HG03575 (cell line): ENCODE measurements around the gene SLC36A2.
"Not testable (repeated sequence)": the region's sequence is repeated elsewhere in the genome, so short reads cannot be mapped to it uniquely, and the experiment has no call there.

ENCODE experiments used
- ATAC-seq: cut with Tn5 transposase; IDR thresholded peaks from one replicate; pipeline ENCODE4 v1.9.1; 2021; ENCODE audit not compliant: unreplicated experiment, insufficient number of reproducible peaks, low FRiP score; ENCODE audit errors: extremely low read depth

Gene SLC36A2

GRCh38 chr5:151347369-151347768 is at the start of gene SLC36A2:
Gene SLC36A2 (minus strand): TSS chr5:151347559. CDS start chr5:151347460, 99 bp downstream.
- no peak for ATAC-seq

DNA sequence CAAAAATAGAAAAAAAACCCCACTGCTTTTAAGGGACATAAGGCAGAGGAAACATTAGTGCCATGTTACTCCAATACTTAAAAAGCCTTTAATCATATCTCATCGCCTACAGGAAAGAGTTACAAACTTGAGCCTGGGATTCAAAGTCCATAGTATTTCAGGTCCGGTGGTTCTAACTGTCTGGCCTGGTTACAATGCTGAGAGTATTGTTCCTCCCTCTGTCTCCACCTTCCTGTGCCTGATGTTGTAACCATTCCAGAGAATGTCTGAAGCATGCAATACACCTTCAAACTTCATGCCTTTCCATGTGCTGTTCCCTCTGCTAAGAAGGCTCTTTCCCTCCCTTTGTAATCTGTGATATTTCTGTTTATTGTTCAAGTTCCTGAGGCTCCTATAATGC is 41.6 kb upstream of the SLC36A2 start:
- ATAC-seq = no peak

- ATAC-seq = no peak
Measured at GRCh38 chr5:151384106-151384505, 36.7 kb upstream of the SLC36A2 start.

DNA sequence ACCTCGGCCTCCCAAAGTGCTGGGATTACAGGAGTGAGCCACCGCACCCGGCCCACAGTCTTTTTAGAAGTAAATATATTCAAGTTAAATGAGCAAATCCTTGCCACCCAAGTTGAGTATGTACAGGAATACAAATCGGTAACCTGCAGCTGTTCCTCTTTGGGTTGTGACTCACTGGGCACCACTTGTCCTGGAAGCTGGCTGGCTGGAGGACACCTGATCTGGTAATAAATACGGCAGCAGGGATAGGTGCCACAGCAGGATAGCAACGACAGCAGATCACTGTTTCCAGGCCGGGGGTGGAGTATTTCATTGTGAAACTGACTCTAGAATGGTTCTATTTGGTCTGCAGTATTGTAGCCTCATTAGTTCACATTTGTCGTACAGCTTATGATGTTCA is 35.7 kb upstream of the SLC36A2 start:
- no peak for ATAC-seq

- ATAC-seq = no peak
Measured at GRCh38 chr5:151382576-151382975, 35.2 kb upstream of the SLC36A2 start.

GRCh38 chr5:151381899-151382298 is 34.5 kb upstream of the SLC36A2 start:
- no peak for ATAC-seq

- no peak for ATAC-seq
Measured at GRCh38 chr5:151378616-151379015, 31.3 kb upstream of the SLC36A2 start.

GRCh38 chr5:151374539-151374938 is 27.2 kb upstream of the SLC36A2 start:
- ATAC-seq = no peak

- ATAC-seq = not testable (repeated sequence)
Measured at GRCh38 chr5:151367038-151367437, 19.7 kb upstream of the SLC36A2 start.

- no peak for ATAC-seq
Measured at GRCh38 chr5:151363673-151364072, 16.3 kb upstream of the SLC36A2 start.

DNA sequence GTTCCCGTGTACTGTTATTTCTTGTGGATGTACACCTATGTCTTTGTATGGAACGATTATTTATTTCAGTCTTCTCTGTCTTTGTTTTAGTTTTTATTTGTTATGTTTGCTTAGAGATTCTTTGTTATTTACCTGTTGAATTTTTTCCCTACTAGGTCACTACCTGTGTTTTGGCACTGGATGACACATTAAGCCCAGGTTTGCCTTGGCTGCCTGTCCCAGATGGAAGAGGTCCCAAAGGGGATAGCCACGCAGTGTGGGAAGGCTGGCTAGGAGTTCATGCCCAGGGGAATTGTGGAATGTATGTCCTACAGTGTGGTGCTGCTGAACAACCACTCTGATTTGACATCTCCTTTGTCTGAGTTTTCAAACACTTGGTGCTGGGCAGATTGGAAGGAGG is 15.6 kb upstream of the SLC36A2 start:
- no peak for ATAC-seq

GRCh38 chr5:151359391-151359790 is 12.0 kb upstream of the SLC36A2 start:
- no peak for ATAC-seq

- ATAC-seq = no peak
Measured at GRCh38 chr5:151357792-151358191, 10.4 kb upstream of the SLC36A2 start.

DNA sequence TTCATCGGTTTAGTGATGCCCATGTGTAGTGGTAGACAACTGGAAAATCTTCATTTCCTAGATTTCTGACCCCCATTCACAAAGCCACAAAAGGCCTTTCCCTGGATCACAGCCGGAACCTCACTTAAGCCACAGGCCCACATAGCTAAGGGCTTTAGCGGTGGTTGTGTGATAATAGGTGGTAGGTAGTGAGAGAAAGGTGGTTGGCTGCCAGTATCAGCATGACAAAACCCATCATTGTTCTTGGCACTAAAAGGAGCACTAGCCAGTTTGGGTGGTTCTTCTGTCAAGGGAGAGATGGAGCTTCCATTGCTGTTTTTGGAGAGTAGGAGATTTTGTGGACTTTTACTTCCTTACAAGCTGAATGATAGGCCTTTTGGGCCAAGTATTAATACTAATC is 9.7 kb upstream of the SLC36A2 start:
- ATAC-seq = no peak

DNA sequence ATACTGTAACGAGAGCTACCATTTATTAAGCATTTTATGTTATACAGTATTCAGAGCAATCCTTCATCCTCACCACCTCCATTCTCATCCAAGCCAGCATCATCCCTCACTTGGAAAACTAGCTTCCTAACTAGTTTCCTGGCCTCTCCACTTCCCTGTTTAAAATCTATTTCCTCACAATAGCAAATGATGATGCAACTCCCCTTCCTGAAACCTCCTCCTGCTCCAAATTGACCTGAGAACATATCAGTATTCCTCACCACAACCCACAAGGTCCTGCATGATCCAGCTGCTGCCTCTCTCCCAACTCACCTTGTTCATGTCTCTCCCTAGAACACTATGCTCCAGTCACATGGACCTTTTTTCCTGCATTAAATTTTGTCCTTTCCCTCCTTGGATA is 4.3 kb upstream of the SLC36A2 start:
- no peak for ATAC-seq

- no peak for ATAC-seq
Measured at GRCh38 chr5:151348789-151349188, 1.4 kb upstream of the SLC36A2 start.

- no peak for ATAC-seq
Measured at GRCh38 chr5:151345808-151346478, 1.4 kb downstream of the SLC36A2 start.

GRCh38 chr5:151345187-151345807 is 2.1 kb downstream of the SLC36A2 start:
- ATAC-seq = no peak

DNA sequence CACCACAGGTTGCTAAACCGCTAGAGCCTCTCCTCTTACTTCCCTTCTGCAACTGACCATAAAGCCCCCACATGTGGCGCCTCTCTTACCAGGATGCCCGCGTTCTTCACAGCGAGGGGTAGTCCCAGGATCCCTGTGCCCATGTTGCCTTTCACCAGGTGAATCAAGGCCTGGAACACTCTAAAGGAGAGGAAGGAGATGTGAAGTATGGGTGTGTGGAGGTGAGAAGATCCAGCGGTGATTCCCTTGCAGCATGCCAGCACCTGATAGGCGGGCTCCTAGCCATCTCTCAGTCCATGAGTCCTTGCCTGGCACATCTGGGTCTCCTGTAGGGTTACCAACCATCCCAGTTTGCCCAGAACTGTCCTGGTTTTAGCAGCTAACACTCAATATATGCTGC is 3.3 kb downstream of the SLC36A2 start:
- no peak for ATAC-seq

- ATAC-seq = no peak
Measured at GRCh38 chr5:151340004-151340403, 7.4 kb downstream of the SLC36A2 start.

DNA sequence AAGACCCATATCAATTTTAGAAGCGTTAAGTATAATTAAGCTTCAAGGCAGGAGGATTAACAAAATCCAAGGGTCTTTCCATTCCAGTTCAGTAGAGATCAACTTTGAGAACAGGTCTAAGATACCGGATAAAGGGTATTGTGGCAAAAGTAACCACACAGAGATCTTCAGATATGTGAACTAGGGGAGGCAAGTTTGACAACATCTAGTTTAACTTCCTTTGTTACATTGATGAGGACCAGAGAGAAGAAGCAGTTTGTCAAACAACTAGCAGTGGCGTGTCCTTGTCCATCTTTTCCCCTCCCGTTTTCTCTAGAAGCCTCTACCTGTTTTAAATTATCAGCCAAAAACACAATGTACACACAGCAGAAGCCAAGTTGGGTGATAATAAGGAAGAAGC is 8.6 kb downstream of the SLC36A2 start:
- ATAC-seq = no peak
